MG63 (cell line): Measurements from ENCODE around the gene PDE3A. TPM values are rescaled to one million over a fixed set of nuclear protein-coding genes. Genes with fewer than 3 reads are reported as not detected.
A peak's percentile ranks its signal among the peaks of the same experiment; 100 is the strongest.
"Not testable (repeated sequence)": the region's sequence is repeated elsewhere in the genome, so short reads cannot be mapped to it uniquely, and the experiment has no call there.

Source experiments
- DNase-seq: peaks from one replicate; pipeline ENCODE4 v3.0.0-alpha.2; 2020
- H3K27me3 ChIP-seq: fragments of 250-450 bp; sonication (Bioruptor Pico); 2 replicates; pipeline ENCODE4 v1.5.1; 2020; ENCODE audit warnings: mild to moderate bottlenecking, moderate library complexity
- H3K36me3 ChIP-seq: fragments of 250-450 bp; sonication (Bioruptor Pico); 2 replicates; pipeline ENCODE4 v1.5.1; 2020; ENCODE audit warnings: mild to moderate bottlenecking, moderate library complexity
- H3K4me3 ChIP-seq: fragments of 250-450 bp; sonication (Bioruptor Pico); 2 replicates; pipeline ENCODE4 v1.5.1; 2020; ENCODE audit warnings: mild to moderate bottlenecking, moderate library complexity
- H3K9me3 ChIP-seq: fragments of 250-450 bp; sonication (Bioruptor Pico); 2 replicates; pipeline ENCODE4 v1.5.1; 2020; ENCODE audit warnings: mild to moderate bottlenecking, moderate library complexity
- total RNA-seq: library from RNA; depleted of rRNA; stranded (reverse); fragments of >200 nt; shearing (Covaris generic); gene quantifications from 2 replicates; pipeline ENCODE4 v1.2.3, GENCODE V29; 2014; ENCODE audit warnings: low replicate concordance

The PDE3A gene
- total RNA-seq, 1 experiment from 2014 or later, result 0.03 TPM

GRCh38 chr12:20525064-20525610 lies 156.8 kb downstream of the PDE3A start:
- no peak overlapping the region for H3K4me3 ChIP-seq
- no peaks in the 10 kb centered on the region for H3K36me3 ChIP-seq
- H3K9me3 ChIP-seq, result no peaks in the 10 kb centered on the region; the same call in 1 of the 2 replicates
- H3K27me3 ChIP-seq, result no peaks in the 10 kb centered on the region
- no peak for DNase-seq

GRCh38 chr12:20527417-20528163 lies 159.3 kb downstream of the PDE3A start:
- Histone ChIP-seq H3K4me3 (no peak overlapping the region), H3K27me3 (no peaks in the 10 kb centered on the region), H3K9me3 (no peaks in the 10 kb centered on the region), H3K36me3 (no peaks in the 10 kb centered on the region)
- no peak for DNase-seq

GRCh38 chr12:20528208-20528607 lies 159.9 kb downstream of the PDE3A start:
- Histone ChIP-seq H3K36me3 (no peaks in the 10 kb centered on the region), H3K9me3 (no peaks in the 10 kb centered on the region), H3K27me3 (no peaks in the 10 kb centered on the region), H3K4me3 (no peak overlapping the region)
- no peak for DNase-seq

- no peak for DNase-seq
- Histone ChIP-seq H3K27me3 (no peaks in the 10 kb centered on the region), H3K9me3 (no peaks in the 10 kb centered on the region), H3K4me3 (no peak overlapping the region), H3K36me3 (no peaks in the 10 kb centered on the region)
These were observed 177.9 kb downstream of the PDE3A start for GRCh38 chr12:20546267-20546666.

- Histone ChIP-seq H3K9me3 (no peaks in the 10 kb centered on the region), H3K36me3 (no peaks in the 10 kb centered on the region), H3K4me3 (no peak overlapping the region), H3K27me3 (no peaks in the 10 kb centered on the region)
- no peak for DNase-seq
These were observed 179.7 kb downstream of the PDE3A start for GRCh38 chr12:20547816-20548575.

GRCh38 chr12:20548611-20549010 lies 180.3 kb downstream of the PDE3A start:
- no peak for DNase-seq
- Histone ChIP-seq H3K27me3 (no peaks in the 10 kb centered on the region), H3K9me3 (no peaks in the 10 kb centered on the region), H3K4me3 (no peak overlapping the region), H3K36me3 (no peaks in the 10 kb centered on the region)

- DNase-seq, result peak; percentile 9
- Histone ChIP-seq H3K9me3 (no peaks in the 10 kb centered on the region), H3K36me3 (no peaks in the 10 kb centered on the region), H3K4me3 (no peak overlapping the region), H3K27me3 (no peaks in the 10 kb centered on the region)
These were observed 180.9 kb downstream of the PDE3A start for GRCh38 chr12:20549108-20549719.

- H3K27me3 ChIP-seq, DNase-seq, H3K4me3 ChIP-seq, H3K9me3 ChIP-seq, H3K36me3 ChIP-seq: not testable (repeated sequence)
These were observed 183.6 kb downstream of the PDE3A start for GRCh38 chr12:20551742-20552442.

GRCh38 chr12:20552586-20552985 lies 184.2 kb downstream of the PDE3A start:
- H3K27me3 ChIP-seq, H3K36me3 ChIP-seq, DNase-seq, H3K4me3 ChIP-seq, H3K9me3 ChIP-seq: not testable (repeated sequence)

- no peaks in the 10 kb centered on the region for H3K36me3 ChIP-seq
- no peaks in the 10 kb centered on the region for H3K9me3 ChIP-seq
- no peak for DNase-seq
- no peak overlapping the region for H3K4me3 ChIP-seq
- no peaks in the 10 kb centered on the region for H3K27me3 ChIP-seq
These were observed 186.7 kb downstream of the PDE3A start for GRCh38 chr12:20555015-20555414.

GRCh38 chr12:20555771-20556170 lies 187.4 kb downstream of the PDE3A start:
- DNase-seq, result no peak
- no peaks in the 10 kb centered on the region for H3K9me3 ChIP-seq
- H3K4me3 ChIP-seq, result no peak overlapping the region
- no peaks in the 10 kb centered on the region for H3K27me3 ChIP-seq
- H3K36me3 ChIP-seq, result no peaks in the 10 kb centered on the region

GRCh38 chr12:20557096-20557495 lies 188.8 kb downstream of the PDE3A start:
- Histone ChIP-seq H3K36me3 (no peaks in the 10 kb centered on the region), H3K27me3 (no peaks in the 10 kb centered on the region), H3K4me3 (peak overlapping the region; percentile 8; the same call in 1 of the 2 replicates), H3K9me3 (no peaks in the 10 kb centered on the region)
- DNase-seq, result no peak

- no peak overlapping the region for H3K4me3 ChIP-seq
- H3K9me3 ChIP-seq, result no peaks in the 10 kb centered on the region
- H3K27me3 ChIP-seq, result no peaks in the 10 kb centered on the region
- no peak for DNase-seq
- no peaks in the 10 kb centered on the region for H3K36me3 ChIP-seq
These were observed 192.6 kb downstream of the PDE3A start for GRCh38 chr12:20560935-20561334.

- no peak for DNase-seq
These were observed 193.5 kb downstream of the PDE3A start for GRCh38 chr12:20561871-20562270.

GRCh38 chr12:20567413-20567812 lies 199.1 kb downstream of the PDE3A start:
- H3K36me3 ChIP-seq, result no peaks in the 10 kb centered on the region
- H3K9me3 ChIP-seq, result no peaks in the 10 kb centered on the region
- no peak overlapping the region for H3K4me3 ChIP-seq
- no peaks in the 10 kb centered on the region for H3K27me3 ChIP-seq
- DNase-seq, result no peak

More at GRCh38 chr12:20561871-20562270, 193.5 kb downstream of the PDE3A start:
- Histone ChIP-seq H3K36me3 (no peaks in the 10 kb centered on the region), H3K4me3 (no peak overlapping the region), H3K9me3 (no peaks in the 10 kb centered on the region), H3K27me3 (no peaks in the 10 kb centered on the region)

GRCh38 chr12:20572451-20572850 lies 204.1 kb downstream of the PDE3A start:
- no peaks in the 10 kb centered on the region for H3K9me3 ChIP-seq
- no peaks in the 10 kb centered on the region for H3K36me3 ChIP-seq
- H3K4me3 ChIP-seq, result no peak overlapping the region
- DNase-seq, result no peak
- H3K27me3 ChIP-seq, result no peaks in the 10 kb centered on the region

GRCh38 chr12:20576528-20576927 lies 208.2 kb downstream of the PDE3A start:
- Histone ChIP-seq H3K9me3 (no peaks in the 10 kb centered on the region), H3K36me3 (no peaks in the 10 kb centered on the region), H3K4me3 (no peak overlapping the region), H3K27me3 (no peaks in the 10 kb centered on the region)
- no peak for DNase-seq
